WTC11 (cell line): Measurements from ENCODE around the gene GTF2IRD2.
"Not testable (repeated sequence)": the region's sequence is repeated elsewhere in the genome, so short reads cannot be mapped to it uniquely, and the experiment has no call there.

ENCODE experiments used
- ATF1 ChIP-seq: sonication (generic); formaldehyde crosslinking; IDR thresholded peaks from 2 replicates; pipeline ENCODE4 v1.8.1; 2023; ENCODE audit warnings: mild to moderate bottlenecking, moderate library complexity, missing genetic modification reagents
- JUN ChIP-seq: sonication (generic); formaldehyde crosslinking; IDR thresholded peaks from 2 replicates; pipeline ENCODE4 v1.8.0; 2023; ENCODE audit warnings: mild to moderate bottlenecking, missing genetic modification reagents
- SOX15 ChIP-seq: fragments of 250-450 bp; sonication (Bioruptor Pico); IDR thresholded peaks from 2 replicates; pipeline ENCODE4 v1.9.0; 2021; ENCODE audit warnings: mild to moderate bottlenecking
- TF ChIP-seq, protein P1 (sequence below): sonication (generic); formaldehyde crosslinking; IDR thresholded peaks from 2 replicates; pipeline ENCODE4 v1.8.1; 2023; ENCODE audit warnings: mild to moderate bottlenecking, missing genetic modification reagents
- TF ChIP-seq, protein P2 (sequence below): sonication (generic); formaldehyde crosslinking; IDR thresholded peaks from 2 replicates; pipeline ENCODE4 v1.8.1; 2023; ENCODE audit warnings: mild to moderate bottlenecking, missing genetic modification reagents, moderate library complexity
- TF ChIP-seq, protein P3 (sequence below): sonication (generic); formaldehyde crosslinking; IDR thresholded peaks from 2 replicates; pipeline ENCODE4 v1.8.1; 2022; ENCODE audit warnings: mild to moderate bottlenecking, missing genetic modification reagents, moderate library complexity, borderline replicate concordance
- TF ChIP-seq, protein P4 (sequence below): sonication (generic); formaldehyde crosslinking; IDR thresholded peaks from 2 replicates; pipeline ENCODE4 v1.8.1; 2023; ENCODE audit warnings: mild to moderate bottlenecking, missing genetic modification reagents, borderline replicate concordance
- TF ChIP-seq, protein P5 (sequence below): sonication (generic); formaldehyde crosslinking; IDR thresholded peaks from 2 replicates; pipeline ENCODE4 v1.8.0; 2022; ENCODE audit warnings: mild to moderate bottlenecking, missing genetic modification reagents
- TF ChIP-seq, protein P6 (sequence below): sonication (generic); formaldehyde crosslinking; conservative IDR thresholded peaks from 2 replicates; pipeline ENCODE4 v1.8.1; 2022; ENCODE audit warnings: mild to moderate bottlenecking, missing genetic modification reagents
- TF ChIP-seq, protein P7 (sequence below): fragments of 250-450 bp; sonication (Bioruptor Pico); IDR thresholded peaks from 2 replicates; pipeline ENCODE4 v1.9.0; 2021; ENCODE audit warnings: moderate library complexity, mild to moderate bottlenecking, inconsistent platforms, borderline replicate concordance
- TF ChIP-seq, protein P8 (sequence below): sonication (generic); formaldehyde crosslinking; IDR thresholded peaks from 2 replicates; pipeline ENCODE4 v1.8.0; 2022; ENCODE audit warnings: mild to moderate bottlenecking, missing genetic modification reagents

DNA sequence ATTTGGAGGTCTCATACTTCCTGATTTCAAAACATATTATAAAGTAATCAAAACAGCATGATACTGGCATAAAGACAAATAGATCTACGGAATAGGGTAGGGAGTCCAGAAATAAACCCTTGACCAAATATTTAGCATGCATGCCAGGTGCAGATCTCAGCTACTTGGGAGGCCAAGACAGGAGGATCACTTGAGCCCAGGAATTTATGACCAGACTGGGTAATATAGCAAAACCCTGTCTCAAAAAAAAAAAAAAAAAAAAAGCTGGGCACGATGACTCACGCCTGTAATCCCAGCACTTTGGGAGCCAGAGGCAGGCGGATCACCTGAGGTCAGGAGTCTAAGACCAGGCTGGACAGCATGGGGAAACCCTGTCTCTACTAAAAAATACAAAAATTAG lies 21.4 kb downstream of the GTF2IRD2 start:
- TF ChIP-seq, protein P1, sequence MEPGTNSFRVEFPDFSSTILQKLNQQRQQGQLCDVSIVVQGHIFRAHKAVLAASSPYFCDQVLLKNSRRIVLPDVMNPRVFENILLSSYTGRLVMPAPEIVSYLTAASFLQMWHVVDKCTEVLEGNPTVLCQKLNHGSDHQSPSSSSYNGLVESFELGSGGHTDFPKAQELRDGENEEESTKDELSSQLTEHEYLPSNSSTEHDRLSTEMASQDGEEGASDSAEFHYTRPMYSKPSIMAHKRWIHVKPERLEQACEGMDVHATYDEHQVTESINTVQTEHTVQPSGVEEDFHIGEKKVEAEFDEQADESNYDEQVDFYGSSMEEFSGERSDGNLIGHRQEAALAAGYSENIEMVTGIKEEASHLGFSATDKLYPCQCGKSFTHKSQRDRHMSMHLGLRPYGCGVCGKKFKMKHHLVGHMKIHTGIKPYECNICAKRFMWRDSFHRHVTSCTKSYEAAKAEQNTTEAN (CRISPR knock-in tag), result not testable (repeated sequence)
- TF ChIP-seq ATF1 (CRISPR knock-in tag); JUN (CRISPR knock-in tag); SOX15: not testable (repeated sequence)
- TF ChIP-seq, protein P2, sequence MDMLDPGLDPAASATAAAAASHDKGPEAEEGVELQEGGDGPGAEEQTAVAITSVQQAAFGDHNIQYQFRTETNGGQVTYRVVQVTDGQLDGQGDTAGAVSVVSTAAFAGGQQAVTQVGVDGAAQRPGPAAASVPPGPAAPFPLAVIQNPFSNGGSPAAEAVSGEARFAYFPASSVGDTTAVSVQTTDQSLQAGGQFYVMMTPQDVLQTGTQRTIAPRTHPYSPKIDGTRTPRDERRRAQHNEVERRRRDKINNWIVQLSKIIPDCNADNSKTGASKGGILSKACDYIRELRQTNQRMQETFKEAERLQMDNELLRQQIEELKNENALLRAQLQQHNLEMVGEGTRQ, result not testable (repeated sequence)
- TF ChIP-seq, protein P3, sequence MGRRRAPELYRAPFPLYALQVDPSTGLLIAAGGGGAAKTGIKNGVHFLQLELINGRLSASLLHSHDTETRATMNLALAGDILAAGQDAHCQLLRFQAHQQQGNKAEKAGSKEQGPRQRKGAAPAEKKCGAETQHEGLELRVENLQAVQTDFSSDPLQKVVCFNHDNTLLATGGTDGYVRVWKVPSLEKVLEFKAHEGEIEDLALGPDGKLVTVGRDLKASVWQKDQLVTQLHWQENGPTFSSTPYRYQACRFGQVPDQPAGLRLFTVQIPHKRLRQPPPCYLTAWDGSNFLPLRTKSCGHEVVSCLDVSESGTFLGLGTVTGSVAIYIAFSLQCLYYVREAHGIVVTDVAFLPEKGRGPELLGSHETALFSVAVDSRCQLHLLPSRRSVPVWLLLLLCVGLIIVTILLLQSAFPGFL, result not testable (repeated sequence)
- TF ChIP-seq, protein P4, sequence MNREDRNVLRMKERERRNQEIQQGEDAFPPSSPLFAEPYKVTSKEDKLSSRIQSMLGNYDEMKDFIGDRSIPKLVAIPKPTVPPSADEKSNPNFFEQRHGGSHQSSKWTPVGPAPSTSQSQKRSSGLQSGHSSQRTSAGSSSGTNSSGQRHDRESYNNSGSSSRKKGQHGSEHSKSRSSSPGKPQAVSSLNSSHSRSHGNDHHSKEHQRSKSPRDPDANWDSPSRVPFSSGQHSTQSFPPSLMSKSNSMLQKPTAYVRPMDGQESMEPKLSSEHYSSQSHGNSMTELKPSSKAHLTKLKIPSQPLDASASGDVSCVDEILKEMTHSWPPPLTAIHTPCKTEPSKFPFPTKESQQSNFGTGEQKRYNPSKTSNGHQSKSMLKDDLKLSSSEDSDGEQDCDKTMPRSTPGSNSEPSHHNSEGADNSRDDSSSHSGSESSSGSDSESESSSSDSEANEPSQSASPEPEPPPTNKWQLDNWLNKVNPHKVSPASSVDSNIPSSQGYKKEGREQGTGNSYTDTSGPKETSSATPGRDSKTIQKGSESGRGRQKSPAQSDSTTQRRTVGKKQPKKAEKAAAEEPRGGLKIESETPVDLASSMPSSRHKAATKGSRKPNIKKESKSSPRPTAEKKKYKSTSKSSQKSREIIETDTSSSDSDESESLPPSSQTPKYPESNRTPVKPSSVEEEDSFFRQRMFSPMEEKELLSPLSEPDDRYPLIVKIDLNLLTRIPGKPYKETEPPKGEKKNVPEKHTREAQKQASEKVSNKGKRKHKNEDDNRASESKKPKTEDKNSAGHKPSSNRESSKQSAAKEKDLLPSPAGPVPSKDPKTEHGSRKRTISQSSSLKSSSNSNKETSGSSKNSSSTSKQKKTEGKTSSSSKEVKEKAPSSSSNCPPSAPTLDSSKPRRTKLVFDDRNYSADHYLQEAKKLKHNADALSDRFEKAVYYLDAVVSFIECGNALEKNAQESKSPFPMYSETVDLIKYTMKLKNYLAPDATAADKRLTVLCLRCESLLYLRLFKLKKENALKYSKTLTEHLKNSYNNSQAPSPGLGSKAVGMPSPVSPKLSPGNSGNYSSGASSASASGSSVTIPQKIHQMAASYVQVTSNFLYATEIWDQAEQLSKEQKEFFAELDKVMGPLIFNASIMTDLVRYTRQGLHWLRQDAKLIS (CRISPR knock-in tag), result not testable (repeated sequence)
- TF ChIP-seq, protein P5, sequence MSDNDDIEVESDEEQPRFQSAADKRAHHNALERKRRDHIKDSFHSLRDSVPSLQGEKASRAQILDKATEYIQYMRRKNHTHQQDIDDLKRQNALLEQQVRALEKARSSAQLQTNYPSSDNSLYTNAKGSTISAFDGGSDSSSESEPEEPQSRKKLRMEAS (CRISPR knock-in tag), result not testable (repeated sequence)
- TF ChIP-seq, protein P6, sequence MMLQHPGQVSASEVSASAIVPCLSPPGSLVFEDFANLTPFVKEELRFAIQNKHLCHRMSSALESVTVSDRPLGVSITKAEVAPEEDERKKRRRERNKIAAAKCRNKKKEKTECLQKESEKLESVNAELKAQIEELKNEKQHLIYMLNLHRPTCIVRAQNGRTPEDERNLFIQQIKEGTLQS (CRISPR knock-in tag), result not testable (repeated sequence)
- TF ChIP-seq, protein P7, sequence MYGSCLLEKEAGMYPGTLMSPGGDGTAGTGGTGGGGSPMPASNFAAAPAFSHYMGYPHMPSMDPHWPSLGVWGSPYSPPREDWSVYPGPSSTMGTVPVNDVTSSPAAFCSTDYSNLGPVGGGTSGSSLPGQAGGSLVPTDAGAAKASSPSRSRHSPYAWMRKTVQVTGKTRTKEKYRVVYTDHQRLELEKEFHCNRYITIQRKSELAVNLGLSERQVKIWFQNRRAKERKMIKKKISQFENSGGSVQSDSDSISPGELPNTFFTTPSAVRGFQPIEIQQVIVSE (CRISPR knock-in tag), result not testable (repeated sequence)
- TF ChIP-seq, protein P8, sequence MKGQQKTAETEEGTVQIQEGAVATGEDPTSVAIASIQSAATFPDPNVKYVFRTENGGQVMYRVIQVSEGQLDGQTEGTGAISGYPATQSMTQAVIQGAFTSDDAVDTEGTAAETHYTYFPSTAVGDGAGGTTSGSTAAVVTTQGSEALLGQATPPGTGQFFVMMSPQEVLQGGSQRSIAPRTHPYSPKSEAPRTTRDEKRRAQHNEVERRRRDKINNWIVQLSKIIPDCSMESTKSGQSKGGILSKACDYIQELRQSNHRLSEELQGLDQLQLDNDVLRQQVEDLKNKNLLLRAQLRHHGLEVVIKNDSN, result not testable (repeated sequence)
